ENCODE results near the gene TLDC2. TPM values are rescaled to one million over a fixed set of nuclear protein-coding genes. Genes with fewer than 3 reads are reported as not detected.
A peak's percentile ranks its signal among the peaks of the same experiment; 100 is the strongest.

Gene TLDC2
- total RNA-seq, 1 donor from 2014 or later = not detected

DNA sequence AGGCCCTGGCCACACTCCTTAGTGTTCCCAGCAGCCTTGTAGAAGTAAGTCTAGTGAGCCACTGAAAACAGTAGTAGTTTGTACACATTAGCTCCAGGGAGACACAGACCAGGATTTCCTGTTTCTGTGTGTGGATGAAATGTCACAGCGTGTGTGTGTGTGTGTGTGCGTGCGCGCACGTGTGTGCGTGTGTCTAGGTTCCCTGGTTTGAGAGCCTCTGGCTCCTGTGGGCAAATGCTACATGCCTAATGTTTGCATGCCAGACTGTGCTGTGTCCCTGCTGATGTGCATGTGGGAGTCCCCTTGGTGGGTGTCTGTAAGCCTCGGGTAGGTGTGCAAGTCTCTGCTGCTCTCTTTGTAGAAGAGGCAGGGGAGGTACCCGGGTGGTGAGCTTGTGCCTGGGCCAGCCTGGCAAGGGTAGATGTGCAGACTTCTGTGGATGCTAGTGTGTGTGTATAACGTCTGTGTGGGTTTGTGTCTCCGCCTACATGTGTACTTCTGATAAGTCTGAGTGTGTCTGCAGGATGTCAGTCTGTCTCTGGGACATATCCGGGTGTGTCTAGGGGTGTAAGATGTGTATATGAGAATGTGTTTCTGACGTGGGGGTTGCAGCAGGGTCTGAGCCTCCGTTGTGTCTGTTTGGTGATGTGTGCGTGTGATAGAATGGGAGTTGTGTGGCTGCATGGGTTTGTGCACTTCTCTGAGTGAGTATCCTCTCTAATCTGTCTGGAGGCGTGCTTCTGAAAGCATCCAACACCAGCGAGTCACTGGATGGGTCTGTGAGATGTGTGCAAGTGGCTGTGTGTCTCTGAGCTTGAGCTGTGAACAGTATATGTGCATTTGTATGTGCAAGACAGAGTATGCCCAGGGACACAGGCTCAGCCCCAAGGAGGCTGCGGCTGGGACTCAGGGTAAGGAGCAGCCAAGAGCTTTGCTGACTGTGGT is 19.0 kb upstream of the TLDC2 start:
- Histone ChIP-seq H3K27ac (ENCODE audit: low read depth, low read length) (peak overlapping the region; percentile 2), H3K9ac (ENCODE audit: low read length) (peak overlapping the region; percentile 22)

DNA sequence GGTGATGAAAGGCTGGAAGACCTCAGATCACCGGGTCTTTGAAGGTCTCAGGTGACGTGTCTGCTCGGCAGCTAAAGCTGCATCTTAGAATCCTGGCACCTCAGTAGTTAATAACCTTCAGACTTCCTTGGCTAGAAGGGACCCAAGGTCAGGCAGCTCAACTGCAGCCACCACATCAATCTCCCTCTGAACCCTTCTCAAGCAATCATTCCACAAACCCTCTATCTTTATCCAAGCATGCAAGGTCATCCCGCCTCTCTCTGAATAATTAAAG is 16.7 kb upstream of the TLDC2 start:
- DNase-seq (ENCODE audit: low read depth) (no peak), FAIRE-seq (no peak)
- Mint-ChIP-seq H3K4me1 (ENCODE audit: low read depth, unreplicated experiment) (peaks cover 39% of the 10 kb centered on the region), H3K36me3 (ENCODE audit: low read depth, unreplicated experiment) (peaks cover 5% of the 10 kb centered on the region), H3K27ac (ENCODE audit: unreplicated experiment) (no peak overlapping the region), H3K9me3 (ENCODE audit: unreplicated experiment) (peaks cover 1% of the 10 kb centered on the region), H3K27me3 (ENCODE audit: low read depth, unreplicated experiment) (no peaks in the 10 kb centered on the region), H3K4me3 (ENCODE audit: unreplicated experiment) (no peak overlapping the region)
- Histone ChIP-seq H4K20me1 (ENCODE audit: insufficient read depth, low read length) (peaks cover 82% of the 10 kb centered on the region), H3K27ac (ENCODE audit: low read depth, low read length) (no peak overlapping the region), H3K4me3 (ENCODE audit: insufficient read depth, low read depth, low read length) (no peak overlapping the region), H3K9me3 (ENCODE audit: insufficient read depth, low read depth, low read length) (no peaks in the 10 kb centered on the region), H3K79me2 (ENCODE audit: insufficient read depth, low read length) (peaks cover 89% of the 10 kb centered on the region), H3K9ac (ENCODE audit: low read length) (no peak overlapping the region), H3K4me2 (ENCODE audit: low read length) (peak overlapping the region; percentile 15), H3K36me3 (ENCODE audit: insufficient read depth, low read length) (no peaks in the 10 kb centered on the region), H3K4me1 (ENCODE audit: insufficient read depth, low read length) (peaks cover 58% of the 10 kb centered on the region), H2AFZ (ENCODE audit: low read depth, low read length) (no peak overlapping the region), H3K27me3 (ENCODE audit: insufficient read depth, low read length) (no peaks in the 10 kb centered on the region)
- TF ChIP-seq EZH2 (IDR thresholded peaks at IDR 0.05; ENCODE audit: insufficient read depth, low read length) = no peak
- TF ChIP-seq, protein P1, sequence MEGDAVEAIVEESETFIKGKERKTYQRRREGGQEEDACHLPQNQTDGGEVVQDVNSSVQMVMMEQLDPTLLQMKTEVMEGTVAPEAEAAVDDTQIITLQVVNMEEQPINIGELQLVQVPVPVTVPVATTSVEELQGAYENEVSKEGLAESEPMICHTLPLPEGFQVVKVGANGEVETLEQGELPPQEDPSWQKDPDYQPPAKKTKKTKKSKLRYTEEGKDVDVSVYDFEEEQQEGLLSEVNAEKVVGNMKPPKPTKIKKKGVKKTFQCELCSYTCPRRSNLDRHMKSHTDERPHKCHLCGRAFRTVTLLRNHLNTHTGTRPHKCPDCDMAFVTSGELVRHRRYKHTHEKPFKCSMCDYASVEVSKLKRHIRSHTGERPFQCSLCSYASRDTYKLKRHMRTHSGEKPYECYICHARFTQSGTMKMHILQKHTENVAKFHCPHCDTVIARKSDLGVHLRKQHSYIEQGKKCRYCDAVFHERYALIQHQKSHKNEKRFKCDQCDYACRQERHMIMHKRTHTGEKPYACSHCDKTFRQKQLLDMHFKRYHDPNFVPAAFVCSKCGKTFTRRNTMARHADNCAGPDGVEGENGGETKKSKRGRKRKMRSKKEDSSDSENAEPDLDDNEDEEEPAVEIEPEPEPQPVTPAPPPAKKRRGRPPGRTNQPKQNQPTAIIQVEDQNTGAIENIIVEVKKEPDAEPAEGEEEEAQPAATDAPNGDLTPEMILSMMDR (IDR thresholded peaks at IDR 0.05; ENCODE audit: insufficient read depth, low read depth, low read length) = no peak

More for the DNA sequence above, 19.0 kb upstream of the TLDC2 start:
- peaks cover 98% of the 10 kb centered on the region for H3K79me2 ChIP-seq (ENCODE audit: insufficient read depth, low read length)
- Mint-ChIP-seq H3K4me1 (ENCODE audit: low read depth, unreplicated experiment) (peaks cover 40% of the 10 kb centered on the region), H3K9me3 (ENCODE audit: unreplicated experiment) (peaks cover 1% of the 10 kb centered on the region), H3K4me3 (ENCODE audit: unreplicated experiment) (peak overlapping the region; percentile 42), H3K27ac (ENCODE audit: unreplicated experiment) (peak overlapping the region; percentile 34), H3K36me3 (ENCODE audit: low read depth, unreplicated experiment) (peaks cover 8% of the 10 kb centered on the region), H3K27me3 (ENCODE audit: low read depth, unreplicated experiment) (no peaks in the 10 kb centered on the region)
- TF ChIP-seq, protein P1 (IDR thresholded peaks at IDR 0.05; ENCODE audit: insufficient read depth, low read depth, low read length) = no peak
- TF ChIP-seq EZH2 (IDR thresholded peaks at IDR 0.05; ENCODE audit: insufficient read depth, low read length) = no peak
- no peaks in the 10 kb centered on the region for H3K9me3 ChIP-seq (ENCODE audit: insufficient read depth, low read depth, low read length)
- FAIRE-seq (no peak), DNase-seq (ENCODE audit: low read depth) (no peak)
- no peak overlapping the region for H2AFZ ChIP-seq (ENCODE audit: low read depth, low read length)
- H3K4me1 ChIP-seq (ENCODE audit: insufficient read depth, low read length) = peaks cover 64% of the 10 kb centered on the region
- no peaks in the 10 kb centered on the region for H3K27me3 ChIP-seq (ENCODE audit: insufficient read depth, low read length)
- peak overlapping the region; percentile 49 for H3K4me2 ChIP-seq (ENCODE audit: low read length)
- peaks cover 89% of the 10 kb centered on the region for H4K20me1 ChIP-seq (ENCODE audit: insufficient read depth, low read length)
- H3K36me3 ChIP-seq (ENCODE audit: insufficient read depth, low read length) = no peaks in the 10 kb centered on the region
- H3K4me3 ChIP-seq (ENCODE audit: insufficient read depth, low read depth, low read length) = no peak overlapping the region

Measured in astrocyte (in vitro differentiated cells and primary cell).